ENCODE measurements around the gene PAH.

Gene PAH

GRCh38 chr12:102806110-102806509 is 110.9 kb downstream of the PAH start:
- no peak for TF ChIP-seq CTCF (IDR thresholded peaks at IDR 0.05; ENCODE audit: low read length, missing control alignments)
- no peak for DNase-seq (ENCODE audit: low read depth)
- no peak overlapping the region for H3K4me3 ChIP-seq (replicated peaks; ENCODE audit: low read depth, low read length)

DNA sequence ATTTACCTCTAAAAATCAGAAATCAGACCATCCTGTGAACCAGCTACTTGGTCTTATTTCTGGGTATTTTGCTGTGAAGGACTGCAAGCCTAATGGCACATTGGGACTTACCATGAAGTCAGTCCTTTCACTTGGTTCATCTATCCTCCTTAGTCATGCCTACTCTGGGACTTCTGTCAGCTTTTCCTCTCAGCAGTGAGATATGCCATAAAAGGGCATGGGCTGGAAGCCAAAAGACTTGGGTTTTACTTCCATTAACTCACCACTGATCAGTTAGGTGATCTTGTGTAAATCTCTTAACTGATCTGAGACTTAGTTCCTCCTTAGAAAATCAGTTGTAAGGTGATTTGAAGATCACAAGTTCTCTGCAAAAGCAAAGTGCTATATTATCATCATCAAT is 116.5 kb downstream of the PAH start:
- DNase-seq (ENCODE audit: low read depth) = no peak
- H3K4me3 ChIP-seq (replicated peaks; ENCODE audit: low read depth, low read length) = no peak overlapping the region
- no peak for TF ChIP-seq CTCF (IDR thresholded peaks at IDR 0.05; ENCODE audit: low read length, missing control alignments)

- H3K4me3 ChIP-seq (replicated peaks; ENCODE audit: low read depth, low read length) = no peak overlapping the region
- TF ChIP-seq CTCF (IDR thresholded peaks at IDR 0.05; ENCODE audit: low read length, missing control alignments) = no peak
- DNase-seq (ENCODE audit: low read depth) = no peak
These were observed 117.8 kb downstream of the PAH start for GRCh38 chr12:102799229-102799628.

GRCh38 chr12:102797528-102797927 is 119.5 kb downstream of the PAH start:
- H3K4me3 ChIP-seq (replicated peaks; ENCODE audit: low read depth, low read length) = no peak overlapping the region
- no peak for TF ChIP-seq CTCF (IDR thresholded peaks at IDR 0.05; ENCODE audit: low read length, missing control alignments)
- no peak for DNase-seq (ENCODE audit: low read depth)

DNA sequence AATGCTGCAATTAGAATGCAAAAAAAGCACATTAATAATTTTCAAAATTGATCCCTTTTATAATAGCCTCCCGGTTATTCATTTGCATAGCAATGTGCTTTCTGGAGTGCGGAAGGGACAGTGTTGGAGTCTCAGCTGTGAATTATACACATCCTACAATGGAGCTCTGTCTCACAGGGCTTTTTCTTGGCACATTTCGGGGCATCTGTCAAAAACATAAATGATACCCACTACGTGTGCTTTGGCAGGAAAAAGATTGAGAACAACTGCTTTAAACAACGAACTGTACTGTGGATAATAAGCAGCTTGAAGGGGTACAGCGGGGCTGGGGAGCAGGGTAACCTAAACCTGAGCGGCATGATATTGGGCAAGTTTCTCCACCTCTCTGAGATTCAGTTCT is 123.1 kb downstream of the PAH start:
- no peak overlapping the region for H3K4me3 ChIP-seq (replicated peaks; ENCODE audit: low read depth, low read length)
- TF ChIP-seq CTCF (IDR thresholded peaks at IDR 0.05; ENCODE audit: low read length, missing control alignments) = no peak
- no peak for DNase-seq (ENCODE audit: low read depth)
